ENCODE data around the gene GIMAP8. TPM values are rescaled to one million over a fixed set of nuclear protein-coding genes. Genes with fewer than 3 reads are reported as not detected.

The GIMAP8 gene
- polyA plus RNA-seq, 1 experiment, result not detected

DNA sequence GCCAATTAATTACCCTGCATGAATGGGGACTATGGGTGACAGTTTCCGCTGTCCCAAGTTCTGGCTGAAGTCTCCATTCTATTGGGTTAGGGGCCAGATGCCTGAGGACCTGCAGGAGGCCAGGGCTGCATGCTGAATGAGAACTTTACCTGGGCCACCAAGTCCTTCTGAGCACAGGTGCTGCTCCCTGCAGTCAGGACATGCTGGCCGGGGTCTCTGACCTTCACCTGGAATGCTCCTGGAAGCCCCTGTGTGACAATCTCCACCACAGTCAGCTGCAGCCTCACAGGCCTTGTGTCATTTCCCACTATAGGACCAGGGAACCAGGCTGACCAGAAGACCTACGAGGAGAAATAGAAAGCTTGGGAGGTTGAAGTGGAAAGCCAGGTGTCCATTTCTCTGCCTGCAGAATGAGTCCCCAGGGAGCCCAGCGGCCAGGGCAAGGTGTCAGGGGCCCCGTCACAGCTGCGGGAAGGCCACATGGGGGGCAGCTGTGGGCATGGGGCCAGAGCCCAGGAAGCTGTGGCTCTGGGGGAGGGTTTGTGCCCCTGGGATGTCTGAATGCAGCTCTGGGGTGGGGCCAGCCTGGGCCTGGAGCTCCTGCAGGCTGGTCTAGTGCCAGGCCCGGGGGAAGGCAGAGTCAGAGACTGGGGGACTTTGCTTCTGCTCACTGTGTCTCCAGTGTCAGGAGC is 5.6 kb upstream of the GIMAP8 start:
- TF ChIP-seq, protein P1, sequence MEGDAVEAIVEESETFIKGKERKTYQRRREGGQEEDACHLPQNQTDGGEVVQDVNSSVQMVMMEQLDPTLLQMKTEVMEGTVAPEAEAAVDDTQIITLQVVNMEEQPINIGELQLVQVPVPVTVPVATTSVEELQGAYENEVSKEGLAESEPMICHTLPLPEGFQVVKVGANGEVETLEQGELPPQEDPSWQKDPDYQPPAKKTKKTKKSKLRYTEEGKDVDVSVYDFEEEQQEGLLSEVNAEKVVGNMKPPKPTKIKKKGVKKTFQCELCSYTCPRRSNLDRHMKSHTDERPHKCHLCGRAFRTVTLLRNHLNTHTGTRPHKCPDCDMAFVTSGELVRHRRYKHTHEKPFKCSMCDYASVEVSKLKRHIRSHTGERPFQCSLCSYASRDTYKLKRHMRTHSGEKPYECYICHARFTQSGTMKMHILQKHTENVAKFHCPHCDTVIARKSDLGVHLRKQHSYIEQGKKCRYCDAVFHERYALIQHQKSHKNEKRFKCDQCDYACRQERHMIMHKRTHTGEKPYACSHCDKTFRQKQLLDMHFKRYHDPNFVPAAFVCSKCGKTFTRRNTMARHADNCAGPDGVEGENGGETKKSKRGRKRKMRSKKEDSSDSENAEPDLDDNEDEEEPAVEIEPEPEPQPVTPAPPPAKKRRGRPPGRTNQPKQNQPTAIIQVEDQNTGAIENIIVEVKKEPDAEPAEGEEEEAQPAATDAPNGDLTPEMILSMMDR (IDR thresholded peaks at IDR 0.05; ENCODE audit: insufficient read depth, low read depth, low read length), result no peak
- Histone ChIP-seq H3K36me3 (ENCODE audit: control insufficient read depth, insufficient read depth, low read length) (no peaks in the 10 kb centered on the region), H3K27me3 (ENCODE audit: control insufficient read depth, insufficient read depth, low read length) (peaks cover 2% of the 10 kb centered on the region; the same call in 1 of the 2 replicates), H3K4me3 (ENCODE audit: low read depth, low read length) (no peak overlapping the region)
- ChIA-PET POLR2A (no interaction called here), CTCF (interaction anchor here (1.2 kb wide), 1 partner anchor 9 kb away, joined by 3 read pairs; no protein-coding TSS in a partner anchor)
- no peak for DNase-seq (ENCODE audit: low read depth)

- no peak for DNase-seq (ENCODE audit: low read depth)
- POLR2A ChIA-PET, result no interaction called here
- Histone ChIP-seq H3K4me3 (ENCODE audit: low read depth, low read length) (no peak overlapping the region), H3K27me3 (ENCODE audit: control insufficient read depth, insufficient read depth, low read length) (peaks cover 2% of the 10 kb centered on the region; the same call in 1 of the 2 replicates), H3K36me3 (ENCODE audit: control insufficient read depth, insufficient read depth, low read length) (no peaks in the 10 kb centered on the region)
- CTCF ChIA-PET, result interaction anchor here (1.3 kb wide), 1 partner anchor 16 kb away, joined by 4 read pairs; no protein-coding TSS in a partner anchor
- TF ChIP-seq, protein P1 (IDR thresholded peaks at IDR 0.05; ENCODE audit: insufficient read depth, low read depth, low read length), result no peak
Observed at GRCh38 chr7:150446288-150446938, 4.0 kb upstream of the GIMAP8 start.

GRCh38 chr7:150447966-150448788 is 2.3 kb upstream of the GIMAP8 start:
- peaks cover 3% of the 10 kb centered on the region; the same call in 1 of the 2 replicates for H3K27me3 ChIP-seq (ENCODE audit: control insufficient read depth, insufficient read depth, low read length)
- H3K4me3 ChIP-seq (ENCODE audit: low read depth, low read length), result no peak overlapping the region
- ChIA-PET CTCF (interaction anchor here (0.7 to 2.2 kb wide), 11 partner anchors 8 to 307 kb away, joined by 3 to 16 read pairs (median 4); no protein-coding TSS in a partner anchor), POLR2A (no interaction called here)
- no peak for DNase-seq (ENCODE audit: low read depth)
- H3K36me3 ChIP-seq (ENCODE audit: control insufficient read depth, insufficient read depth, low read length), result no peaks in the 10 kb centered on the region
- TF ChIP-seq, protein P1 (IDR thresholded peaks at IDR 0.05; ENCODE audit: insufficient read depth, low read depth, low read length), result no peak

DNA sequence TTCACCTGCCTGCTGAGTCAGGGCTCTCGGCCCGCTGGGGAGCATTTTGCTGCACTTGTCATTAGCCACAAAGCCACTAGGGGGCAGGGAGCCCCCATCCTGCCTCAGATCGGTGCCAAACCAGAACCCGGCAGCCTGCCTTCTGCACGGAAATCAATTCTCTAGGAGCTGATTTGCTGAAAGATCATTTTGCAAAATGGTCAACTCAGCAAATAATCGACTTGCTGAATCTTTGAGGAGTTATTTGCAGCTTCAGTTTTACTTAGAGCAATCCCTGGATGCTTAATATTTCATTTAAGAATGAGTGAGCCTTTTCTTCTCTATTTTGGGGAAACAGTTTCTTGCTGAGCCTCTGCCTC is 1.7 kb upstream of the GIMAP8 start:
- ChIA-PET POLR2A (no interaction called here), CTCF (interaction anchor here (0.7 to 2.2 kb wide), 10 partner anchors 8 to 306 kb away, joined by 3 to 16 read pairs (median 4); no protein-coding TSS in a partner anchor)
- H3K27me3 ChIP-seq (ENCODE audit: control insufficient read depth, insufficient read depth, low read length), result peaks cover 3% of the 10 kb centered on the region; the same call in 1 of the 2 replicates
- DNase-seq (ENCODE audit: low read depth), result no peak
- H3K36me3 ChIP-seq (ENCODE audit: control insufficient read depth, insufficient read depth, low read length), result no peaks in the 10 kb centered on the region
- no peak overlapping the region for H3K4me3 ChIP-seq (ENCODE audit: low read depth, low read length)
- TF ChIP-seq, protein P1 (IDR thresholded peaks at IDR 0.05; ENCODE audit: insufficient read depth, low read depth, low read length), result peak; percentile 93
